Motor neuron (in vitro differentiated cells): ENCODE data around the gene CPT1B. TPM values are rescaled to one million over a fixed set of nuclear protein-coding genes. Genes with fewer than 3 reads are reported as not detected.

Experiments used
- ATAC-seq, 8 experiments: fragments of 200-7000 bp; cut with Tn5 transposase; replicated peaks in 6 of 8; 2 replicates each; pipeline ENCODE4 v1.8.0; 2021; ENCODE audit warnings: mild to moderate bottlenecking in 8 of 8, moderate library complexity in 8 of 8
- H3K27ac ChIP-seq, 2 donors: fragments of 250-450 bp; sonication (Bioruptor Pico); 2 replicates each; pipeline ENCODE4 v1.9.0; 2021; ENCODE audit warnings: antibody characterized with exemption in 2 of 2, mild to moderate bottlenecking in 2 of 2, moderate library complexity in 1 of 2
- H3K4me1 ChIP-seq, 2 donors: fragments of 250-450 bp; sonication (Bioruptor Pico); replicated peaks in 1 of 2; 2 replicates each; pipeline ENCODE4 v1.6.1; 2021; ENCODE audit warnings: antibody characterized with exemption in 2 of 2, mild to moderate bottlenecking in 2 of 2, moderate library complexity in 1 of 2
- H3K4me3 ChIP-seq, 5 donors: fragments of 250-450 bp; sonication (Bioruptor Pico); 2 replicates each; pipeline ENCODE4 v1.9.0; 2021; ENCODE audit warnings: antibody characterized with exemption in 5 of 5, mild to moderate bottlenecking in 5 of 5, moderate library complexity in 4 of 5
- WGBS, 10 experiments: fragments of 450-650 bp; shearing (Covaris generic); methylation state at CpG; one replicate each; pipeline ENCODE4 v1.0.0; 2022; 5-methylcytosine and 5-hydroxymethylcytosine counted together
- in situ Hi-C, 9 experiments: fragments of 400-800 bp; cut with MboI; loops; one replicate each; pipeline ENCODE4 v1.15.0; 2021; ENCODE audit warnings: low sequenced_read_pairs in 9 of 9, low pct_unique_long_range_greater_than_20kb in 2 of 9; ENCODE audit not compliant: unreplicated experiment in 9 of 9
- total RNA-seq, 8 experiments: library from RNA; unstranded; fragments of 300-600 nt; gene quantifications; 2 replicates each; pipeline versions ENCODE4 v1.2.3 to v1.2.4, GENCODE V29; 2022

The CPT1B gene
- total RNA-seq, 8 experiments from 2014 or later, result 2.8 to 17.7 (median 9.6) TPM

GRCh38 chr22:50578776-50579310 lies 616 bp upstream of the CPT1B start:
- no peak for ATAC-seq
- H3K4me1 ChIP-seq, result peaks cover 7 to 11% of the 10 kb centered on the region in 2 donors
- no peak overlapping the region for H3K4me3 ChIP-seq
- 40 to 86% (median 73%) methylated on average over 1 to 3 of the region's 8 CpGs; no CpG with 5 or more reads in 7 of the 10 experiments for WGBS, 10 experiments
- in situ Hi-C loops, result no loop called here
- no peak overlapping the region for H3K27ac ChIP-seq

GRCh38 chr22:50577697-50577986 lies 585 bp downstream of the CPT1B start:
- ATAC-seq, result no peak
- Histone ChIP-seq H3K4me3 (no peak overlapping the region), H3K27ac (no peak overlapping the region), H3K4me1 (peaks cover 5 to 7% of the 10 kb centered on the region in 2 donors)
- in situ Hi-C loops, result no loop called here
- WGBS, 10 experiments, result no CpG with 5 or more reads among the region's 23 CpGs

- WGBS, 10 experiments, result 60 to 80% methylated on average over 1 to 2 of the region's 18 CpGs; no CpG with 5 or more reads in 8 of the 10 experiments
- peaks cover 5 to 7% of the 10 kb centered on the region in 2 donors for H3K4me1 ChIP-seq
- no peak for ATAC-seq
- no peak overlapping the region for H3K27ac ChIP-seq
- H3K4me3 ChIP-seq, result no peak overlapping the region
- in situ Hi-C loops, result no loop called here
Measured at GRCh38 chr22:50576806-50577696, 1.2 kb downstream of the CPT1B start.

- in situ Hi-C loops, result no loop called here
- 0 to 90% (median 49%) methylated on average over 1 to 3 of the region's 5 CpGs; no CpG with 5 or more reads in 5 of the 10 experiments for WGBS, 10 experiments
- ATAC-seq, result peak in 7 of 8 experiments; percentile 36 to 78 (median 58)
- Histone ChIP-seq H3K4me3 (no peak overlapping the region), H3K27ac (no peak overlapping the region), H3K4me1 (no peaks in the 10 kb centered on the region)
Measured at GRCh38 chr22:50576070-50576469, 2.2 kb downstream of the CPT1B start.

- Histone ChIP-seq H3K4me3 (no peak overlapping the region), H3K27ac (no peak overlapping the region), H3K4me1 (no peaks in the 10 kb centered on the region)
- WGBS, 10 experiments, result 72 to 100% (median 80%) methylated on average over 1 to 5 of the region's 8 CpGs; no CpG with 5 or more reads in 3 of the 10 experiments
- ATAC-seq, result no peak
- in situ Hi-C loops, result no loop called here
Measured at GRCh38 chr22:50575426-50575941, 2.7 kb downstream of the CPT1B start.

- H3K4me3 ChIP-seq, result no peak overlapping the region
- no peaks in the 10 kb centered on the region for H3K4me1 ChIP-seq
- no peak for ATAC-seq
- WGBS, 10 experiments, result 76 to 100% (median 96%) methylated on average over 1 to 10 of the region's 11 CpGs; no CpG with 5 or more reads in 7 of the 10 experiments
- H3K27ac ChIP-seq, result no peak overlapping the region
- in situ Hi-C loops, result no loop called here
Measured at GRCh38 chr22:50574383-50574755, 3.9 kb downstream of the CPT1B start.

GRCh38 chr22:50573491-50574382 lies 4.5 kb downstream of the CPT1B start:
- 17 to 100% (median 93%) methylated on average over 1 to 8 of the region's 26 CpGs; no CpG with 5 or more reads in 3 of the 10 experiments for WGBS, 10 experiments
- ATAC-seq, result no peak
- in situ Hi-C loops, result no loop called here
- no peaks in the 10 kb centered on the region for H3K4me1 ChIP-seq
- H3K4me3 ChIP-seq, result no peak overlapping the region
- no peak overlapping the region for H3K27ac ChIP-seq

- H3K4me1 ChIP-seq, result no peaks in the 10 kb centered on the region
- no peak overlapping the region for H3K27ac ChIP-seq
- peak in 2 of 8 experiments; percentile 5 to 6 for ATAC-seq
- in situ Hi-C loops, result no loop called here
- 50 to 100% (median 95%) methylated on average over 1 to 4 of the region's 11 CpGs; no CpG with 5 or more reads in 6 of the 10 experiments for WGBS, 10 experiments
- no peak overlapping the region for H3K4me3 ChIP-seq
Measured at GRCh38 chr22:50572965-50573364, 5.3 kb downstream of the CPT1B start.

- WGBS, 10 experiments, result 60 to 96% (median 77%) methylated on average over 1 to 11 of the region's 26 CpGs; no CpG with 5 or more reads in 5 of the 10 experiments
- in situ Hi-C loops, result no loop called here
- no peak overlapping the region for H3K27ac ChIP-seq
- no peak for ATAC-seq
- H3K4me3 ChIP-seq, result no peak overlapping the region
- H3K4me1 ChIP-seq, result no peaks in the 10 kb centered on the region
Measured at GRCh38 chr22:50571264-50572175, 6.7 kb downstream of the CPT1B start.

GRCh38 chr22:50570861-50571260 lies 7.4 kb downstream of the CPT1B start:
- 0 to 100% (median 80%) methylated on average over 1 to 5 of the region's 12 CpGs; no CpG with 5 or more reads in 5 of the 10 experiments for WGBS, 10 experiments
- in situ Hi-C loops, result no loop called here
- no peak for ATAC-seq
- Histone ChIP-seq H3K4me3 (no peak overlapping the region), H3K27ac (no peak overlapping the region), H3K4me1 (no peaks in the 10 kb centered on the region)

GRCh38 chr22:50569896-50570535 lies 8.2 kb downstream of the CPT1B start:
- no peak for ATAC-seq
- 73 to 92% (median 85%) methylated on average over 1 to 6 of the region's 13 CpGs; no CpG with 5 or more reads in 6 of the 10 experiments for WGBS, 10 experiments
- no peaks in the 10 kb centered on the region for H3K4me1 ChIP-seq
- no peak overlapping the region for H3K4me3 ChIP-seq
- in situ Hi-C loops, result no loop called here
- no peak overlapping the region for H3K27ac ChIP-seq

- 58 to 97% (median 90%) methylated on average over 2 to 7 of the region's 8 CpGs; no CpG with 5 or more reads in 5 of the 10 experiments for WGBS, 10 experiments
- in situ Hi-C loops, result no loop called here
- Histone ChIP-seq H3K4me1 (peaks cover 0 to 1% of the 10 kb centered on the region in 2 donors), H3K27ac (no peak overlapping the region), H3K4me3 (no peak overlapping the region)
- no peak for ATAC-seq
Measured at GRCh38 chr22:50569041-50569459, 9.2 kb downstream of the CPT1B start.
